Stimulated activated naive CD8-positive, alpha-beta T cell treated with anti-CD3 and anti-CD28 coated beads, Interleukin-15, Interleukin-2, amounts not matched to agents 100 U/mL and 50 U/mL, for 24 hours (primary cell): ENCODE results near the gene RPGRIP1.
"Not testable (repeated sequence)": the region's sequence is repeated elsewhere in the genome, so short reads cannot be mapped to it uniquely, and the experiment has no call there.

Experiments used
- ATAC-seq: fragments of 150-1000 bp; cut with Tn5 transposase; one replicate; pipeline ENCODE4 v1.10.0; 2021
- DNase-seq: peaks from one replicate; pipeline ENCODE4 v3.0.0; 2021

Gene RPGRIP1

DNA sequence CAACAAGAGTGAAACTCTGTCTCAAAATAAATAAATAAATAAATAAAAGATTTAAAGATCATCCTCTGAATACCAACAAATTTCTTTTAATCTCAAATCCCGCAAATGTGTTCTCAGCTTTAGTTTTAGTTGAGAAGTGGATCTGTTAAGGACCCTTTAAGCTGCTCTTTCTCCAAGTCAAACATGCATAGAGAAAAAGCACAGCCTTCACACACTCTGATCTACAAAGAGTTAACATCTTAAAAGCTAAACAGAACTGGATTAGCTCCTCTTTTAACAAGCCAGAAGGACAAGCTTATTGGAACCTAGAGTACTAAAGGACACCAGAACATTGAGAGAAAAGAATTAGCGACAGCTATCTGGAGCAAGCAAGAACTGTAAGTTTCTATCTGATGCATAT is at the start of gene RPGRIP1:
RPGRIP1 (plus strand) TSS at position 301 of the 400 bp plus-strand sequence. CDS start 7,894 bp downstream, outside the sequence.
- no peak for DNase-seq
- ATAC-seq, result no peak

- ATAC-seq, result no peak
- DNase-seq, result no peak
Measured at GRCh38 chr14:21231020-21231652, 48.7 kb upstream of the RPGRIP1 start.

DNA sequence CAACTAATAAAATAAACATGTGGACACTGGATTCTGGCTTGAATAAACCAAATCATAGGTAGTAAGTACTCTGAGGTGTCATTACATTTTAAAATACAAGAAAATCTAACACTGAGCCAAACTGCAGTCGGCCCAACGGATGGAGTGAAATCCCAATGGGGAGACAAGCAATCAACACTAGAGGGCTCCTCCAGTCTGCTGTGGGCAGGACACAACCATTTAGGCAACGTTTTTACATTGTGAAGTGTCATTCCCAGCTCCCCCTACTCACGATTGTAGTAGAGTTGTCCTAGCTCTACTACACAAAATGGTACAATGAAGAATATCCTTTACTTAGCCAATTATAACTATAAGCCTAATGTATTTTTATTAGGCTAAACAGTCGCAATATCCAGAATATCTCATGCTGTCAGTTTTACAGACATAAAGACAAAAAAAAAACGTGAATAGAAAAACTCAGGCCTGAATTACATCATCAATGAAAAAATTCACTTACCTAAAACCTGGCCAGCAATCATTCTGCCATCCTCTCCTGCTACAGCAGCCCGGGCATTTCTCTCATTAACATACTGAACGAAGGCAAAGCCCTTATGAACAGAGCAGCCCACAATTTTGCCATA is 46.3 kb upstream of the RPGRIP1 start:
- ATAC-seq, result no peak
- DNase-seq, result no peak

DNA sequence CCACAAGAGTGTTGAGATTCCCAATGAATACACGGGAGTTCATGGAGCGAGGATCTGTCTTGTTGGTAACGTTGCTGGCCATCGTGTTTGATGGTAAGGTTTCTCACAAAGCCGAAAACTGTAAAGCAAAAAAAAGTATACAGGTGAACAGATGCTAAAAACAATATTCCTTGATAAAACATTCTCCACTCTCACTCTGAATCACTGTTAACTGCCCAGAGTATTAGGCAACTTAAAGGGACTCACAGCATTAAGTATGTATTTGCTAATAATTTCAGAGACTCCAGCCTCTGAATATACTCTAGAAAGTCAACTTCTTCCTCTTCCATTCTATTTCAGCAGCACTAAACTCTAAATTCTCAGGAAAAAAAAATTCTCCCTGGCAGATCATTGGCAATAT is 45.8 kb upstream of the RPGRIP1 start:
- ATAC-seq, result no peak
- DNase-seq, result no peak

DNA sequence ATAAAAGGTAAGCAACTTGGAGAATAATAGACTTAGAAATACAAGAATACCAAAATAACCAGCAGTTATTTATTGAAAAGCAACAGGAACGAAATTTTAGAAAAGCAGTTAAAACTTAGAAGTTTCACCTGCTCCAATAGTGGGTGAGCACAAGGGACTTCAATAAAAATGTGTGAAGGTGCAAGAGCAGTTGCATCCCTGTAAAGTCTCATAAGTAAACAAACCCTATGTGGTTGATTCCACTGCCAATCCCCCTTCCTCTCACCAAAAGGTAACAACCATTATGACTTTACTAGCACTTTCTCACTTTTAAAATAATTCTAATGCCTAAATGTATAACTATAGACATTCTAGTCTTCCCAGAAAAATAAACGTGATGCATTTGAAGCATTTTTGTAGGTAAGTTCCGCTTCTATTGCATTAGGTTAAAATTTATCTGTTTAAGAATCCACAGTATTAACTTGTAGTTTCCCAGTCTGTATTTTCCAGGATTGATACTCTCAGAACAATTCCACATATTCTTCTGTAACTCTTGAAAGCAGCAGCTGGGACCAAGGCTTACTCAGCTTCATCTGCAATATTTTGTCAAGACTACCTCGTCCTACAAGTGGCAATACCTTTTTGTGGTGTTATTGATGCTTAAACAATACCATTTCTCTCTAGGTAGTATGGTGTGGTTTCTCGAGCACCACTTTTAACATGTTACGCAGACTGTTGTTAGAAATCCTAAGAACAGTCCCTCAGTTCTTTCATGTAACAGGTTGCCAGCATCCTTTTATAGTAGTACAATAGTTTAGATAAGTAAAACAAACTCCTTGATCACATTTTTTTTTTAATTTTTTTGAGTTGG is 42.7 kb upstream of the RPGRIP1 start:
- no peak for DNase-seq
- ATAC-seq, result no peak

DNA sequence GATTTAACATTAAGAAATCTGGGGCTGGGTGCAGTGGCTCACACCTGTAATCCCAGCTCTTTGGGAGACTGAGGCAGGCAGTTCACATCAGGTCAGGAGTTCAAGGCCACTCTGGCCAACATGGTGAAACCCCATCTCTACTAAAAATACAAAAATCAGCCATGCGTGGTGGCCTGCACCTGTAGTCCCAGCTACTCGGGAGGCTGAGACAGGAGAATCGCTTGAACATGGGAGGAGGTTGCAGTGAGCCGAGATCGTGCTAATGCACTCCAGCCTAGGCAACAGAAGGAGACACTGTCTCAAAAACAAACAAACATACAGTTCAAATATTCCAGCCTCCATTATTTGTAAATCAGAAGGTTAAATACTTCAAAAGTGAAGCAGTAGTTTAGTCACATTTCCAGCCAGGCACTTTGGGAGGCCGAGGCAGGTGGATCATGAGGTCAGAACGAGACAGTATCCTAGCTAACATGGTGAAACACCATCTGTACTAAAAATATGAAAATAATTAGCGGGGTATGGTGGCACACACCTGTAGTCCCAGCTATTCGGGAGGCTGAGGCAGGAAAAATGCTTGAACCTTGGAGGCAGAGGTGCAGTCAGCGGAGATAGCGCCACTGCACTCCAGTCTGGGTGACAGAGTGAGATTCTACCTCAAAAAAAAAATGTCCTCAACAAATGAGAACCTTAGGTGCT is 40.9 kb upstream of the RPGRIP1 start:
- no peak for DNase-seq
- no peak for ATAC-seq

DNA sequence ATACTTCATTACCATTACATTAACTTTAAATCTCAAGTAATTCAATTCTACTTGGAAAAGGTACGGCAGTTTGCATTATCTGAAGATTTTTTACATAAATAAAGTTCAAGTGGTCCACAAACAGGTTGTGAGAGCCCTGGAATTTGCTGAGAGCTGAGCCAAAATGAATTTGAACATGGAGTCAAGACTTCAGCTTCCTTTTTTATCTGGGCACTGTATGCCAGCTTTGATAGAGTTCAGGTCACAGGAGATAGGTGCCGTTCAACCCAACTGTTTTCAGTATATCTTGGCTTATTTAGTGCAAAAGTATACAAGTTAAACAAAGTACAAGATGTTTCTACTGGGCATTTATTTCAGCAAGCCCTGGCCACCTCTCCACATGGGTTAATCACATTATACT is 39.5 kb upstream of the RPGRIP1 start:
- no peak for DNase-seq
- no peak for ATAC-seq

GRCh38 chr14:21241218-21241819 is 38.6 kb upstream of the RPGRIP1 start:
- ATAC-seq (no peak), DNase-seq (no peak)

GRCh38 chr14:21244544-21244943 is 35.3 kb upstream of the RPGRIP1 start:
- no peak for DNase-seq

DNA sequence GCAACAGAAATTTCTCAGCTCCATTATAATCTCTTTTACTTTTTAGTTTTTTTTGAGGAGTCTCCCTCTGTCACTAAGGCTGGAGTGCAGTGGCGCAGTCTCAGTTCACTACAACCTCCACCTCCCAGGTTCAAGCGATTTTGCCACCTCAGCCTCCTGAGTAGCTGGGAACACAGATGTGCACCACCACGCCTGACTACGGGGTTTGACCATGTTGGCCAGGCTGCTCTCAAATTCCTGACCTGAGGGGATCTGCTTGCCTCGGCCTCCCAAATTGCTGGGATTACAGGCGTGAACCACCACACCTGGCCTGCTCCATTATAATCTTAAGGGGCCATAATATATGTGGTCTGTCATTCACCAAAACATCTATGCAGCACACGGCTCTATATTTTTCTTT is 34.1 kb upstream of the RPGRIP1 start:
- ATAC-seq (no peak), DNase-seq (no peak)

More at GRCh38 chr14:21244544-21244943, 35.3 kb upstream of the RPGRIP1 start:
- ATAC-seq, result no peak

DNA sequence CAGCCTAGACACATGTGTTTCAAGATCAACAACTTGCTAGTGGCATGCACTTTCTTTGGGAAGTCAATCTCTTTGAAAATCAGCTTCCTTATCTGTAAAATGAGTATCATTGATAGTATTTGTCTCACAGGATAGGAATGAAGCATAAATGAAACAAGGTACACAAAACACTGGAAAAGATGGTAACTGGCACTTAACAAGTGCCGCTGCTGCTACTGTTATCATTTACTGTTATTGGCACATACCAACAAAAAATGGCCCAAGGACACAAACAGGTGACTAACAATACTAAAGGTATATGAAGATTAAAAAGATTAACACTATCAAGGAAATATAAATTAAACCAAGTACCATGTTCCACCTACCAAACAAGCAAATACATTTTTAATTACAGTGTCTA is 31.5 kb upstream of the RPGRIP1 start:
- DNase-seq, result no peak

GRCh38 chr14:21248739-21249411 is 31.0 kb upstream of the RPGRIP1 start:
- no peak for ATAC-seq
- DNase-seq, result no peak

More for the DNA sequence above, 31.5 kb upstream of the RPGRIP1 start:
- no peak for ATAC-seq

GRCh38 chr14:21251215-21251614 is 28.7 kb upstream of the RPGRIP1 start:
- DNase-seq, result no peak
- no peak for ATAC-seq

- no peak for ATAC-seq
Measured at GRCh38 chr14:21252149-21252548, 27.7 kb upstream of the RPGRIP1 start.

DNA sequence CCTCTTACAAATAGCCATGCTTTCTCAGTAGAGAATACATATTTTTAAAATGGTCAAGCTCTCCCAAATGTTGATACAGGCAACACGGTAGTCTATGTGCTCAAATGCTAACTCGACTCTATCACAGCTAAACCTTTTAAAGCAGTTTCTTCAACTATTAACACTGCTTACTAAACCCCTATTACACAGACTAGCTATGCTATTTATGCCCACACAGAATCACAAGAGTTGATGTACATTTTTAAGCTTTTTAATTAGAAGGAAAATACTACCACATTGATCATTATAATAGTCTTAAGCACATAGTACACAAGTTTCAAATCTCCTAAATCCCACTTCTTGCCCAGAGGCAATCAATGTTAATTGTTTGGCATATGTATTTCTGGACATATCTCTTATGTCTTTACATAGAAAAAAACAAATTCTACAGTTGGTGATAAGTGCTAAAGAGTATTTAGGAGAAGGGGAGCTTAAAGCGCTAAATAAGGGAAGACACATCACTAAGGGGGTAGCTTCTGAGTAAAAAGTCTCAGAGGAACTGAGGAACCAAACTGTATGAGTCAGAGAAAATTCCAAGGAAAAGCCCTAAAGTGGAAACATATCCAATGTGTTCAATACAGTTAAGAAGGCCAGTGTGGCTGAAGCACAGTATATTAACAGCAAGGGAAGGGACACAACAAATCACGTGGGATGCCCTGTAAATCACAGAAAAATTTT is 24.3 kb upstream of the RPGRIP1 start:
- DNase-seq (no peak), ATAC-seq (no peak)

More at GRCh38 chr14:21252149-21252548, 27.7 kb upstream of the RPGRIP1 start:
- DNase-seq, result no peak

GRCh38 chr14:21256102-21256447 is 23.8 kb upstream of the RPGRIP1 start:
- DNase-seq, ATAC-seq: not testable (repeated sequence)

DNA sequence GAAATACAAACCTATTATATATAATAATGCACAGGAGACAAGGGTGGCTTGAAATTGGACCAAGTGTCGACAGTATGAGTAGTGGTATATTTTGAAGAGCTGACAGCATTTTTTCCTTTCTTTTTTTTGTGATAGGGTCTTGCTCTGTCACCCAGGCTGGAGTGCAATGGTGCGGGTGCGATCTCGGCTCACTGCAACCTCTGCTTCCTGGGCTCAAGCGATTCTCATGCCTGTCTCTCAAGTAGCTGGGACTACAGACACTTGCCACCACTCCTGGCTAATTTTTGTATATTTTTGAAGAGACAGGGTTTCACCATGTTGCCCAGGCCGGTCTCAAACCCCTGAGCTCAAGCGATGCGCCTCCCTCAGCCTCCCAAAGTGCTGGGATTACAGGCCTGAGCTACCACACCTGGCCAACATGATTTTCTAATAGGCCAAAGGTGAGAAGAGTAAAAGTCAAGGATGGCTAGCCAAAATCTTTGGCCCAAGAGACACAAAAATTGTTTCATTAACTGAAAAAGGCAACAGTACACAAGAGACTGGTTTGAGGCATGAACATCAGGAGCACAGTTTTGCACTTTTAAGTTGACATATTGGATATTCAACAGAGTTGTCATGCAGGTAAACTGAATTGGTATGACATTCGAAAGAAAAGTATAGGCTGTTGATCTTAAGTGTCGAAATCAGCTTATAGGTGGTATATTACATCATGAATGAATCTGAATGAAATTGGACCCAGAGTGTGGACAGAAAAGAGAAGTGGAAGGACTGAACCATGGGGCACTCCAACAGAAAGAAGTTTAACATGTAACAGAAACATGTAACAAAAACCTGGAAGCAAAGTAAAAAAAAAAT is 23.1 kb upstream of the RPGRIP1 start:
- ATAC-seq (no peak), DNase-seq (no peak)

DNA sequence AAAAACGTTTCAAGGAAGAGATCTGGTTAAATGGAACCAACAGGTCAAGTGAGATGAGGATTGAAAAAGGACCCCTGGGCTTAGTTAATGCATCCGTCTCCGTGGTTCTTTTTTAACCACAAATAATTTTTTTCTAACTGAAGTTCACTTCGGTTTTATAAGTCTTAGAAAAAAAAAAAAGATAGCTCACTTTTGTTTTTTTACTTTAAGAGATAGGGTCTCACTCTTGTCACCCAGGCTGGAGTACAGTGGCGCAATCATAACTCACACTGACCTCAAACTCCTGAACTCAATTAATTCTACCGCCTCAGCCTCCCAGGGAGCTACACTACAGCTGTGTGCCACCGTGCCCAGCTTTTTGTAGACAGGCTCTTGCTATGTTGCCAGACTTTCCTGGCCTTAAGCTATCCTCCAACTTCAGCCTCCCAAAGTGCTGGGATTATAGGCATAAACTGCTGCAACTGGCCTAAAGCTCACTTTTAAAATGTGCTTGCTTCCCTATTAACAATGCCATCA is 22.4 kb upstream of the RPGRIP1 start:
- ATAC-seq (no peak), DNase-seq (no peak)

- ATAC-seq (no peak), DNase-seq (no peak)
Measured at GRCh38 chr14:21258005-21258888, 21.6 kb upstream of the RPGRIP1 start.
